GM19240 (cell line): ENCODE measurements around the gene FIGN.

Experiments used
- DNase-seq: peaks from one replicate; pipeline ENCODE4 v3.0.0; 2011; ENCODE audit warnings: low spot score; ENCODE audit not compliant: insufficient read length

Gene FIGN

GRCh38 chr2:163708265-163708664 is 27.5 kb downstream of the FIGN start:
- no peak for DNase-seq

- DNase-seq, result no peak
Observed at GRCh38 chr2:163703386-163703785, 32.4 kb downstream of the FIGN start.

- no peak for DNase-seq
Observed at GRCh38 chr2:163701399-163702195, 34.2 kb downstream of the FIGN start.

GRCh38 chr2:163698857-163699256 is 37.0 kb downstream of the FIGN start:
- DNase-seq, result no peak

- no peak for DNase-seq
Observed at GRCh38 chr2:163697846-163698637, 37.8 kb downstream of the FIGN start.

- no peak for DNase-seq
Observed at GRCh38 chr2:163697429-163697828, 38.4 kb downstream of the FIGN start.

- no peak for DNase-seq
Observed at GRCh38 chr2:163693484-163693883, 42.3 kb downstream of the FIGN start.

GRCh38 chr2:163692611-163693482 is 43.0 kb downstream of the FIGN start:
- no peak for DNase-seq

GRCh38 chr2:163692081-163692480 is 43.7 kb downstream of the FIGN start:
- no peak for DNase-seq

GRCh38 chr2:163690896-163691295 is 44.9 kb downstream of the FIGN start:
- no peak for DNase-seq

GRCh38 chr2:163687217-163687616 is 48.6 kb downstream of the FIGN start:
- DNase-seq, result no peak

- no peak for DNase-seq
Observed at GRCh38 chr2:163686289-163686688, 49.5 kb downstream of the FIGN start.

- no peak for DNase-seq
Observed at GRCh38 chr2:163682695-163683094, 53.1 kb downstream of the FIGN start.

- DNase-seq, result no peak
Observed at GRCh38 chr2:163681745-163682144, 54.1 kb downstream of the FIGN start.

GRCh38 chr2:163675388-163675787 is 60.4 kb downstream of the FIGN start:
- no peak for DNase-seq

- DNase-seq, result no peak
Observed at GRCh38 chr2:163673522-163673921, 62.3 kb downstream of the FIGN start.

GRCh38 chr2:163670929-163671328 is 64.9 kb downstream of the FIGN start:
- DNase-seq, result no peak

GRCh38 chr2:163669506-163669905 is 66.3 kb downstream of the FIGN start:
- no peak for DNase-seq

- no peak for DNase-seq
Observed at GRCh38 chr2:163667064-163667887, 68.5 kb downstream of the FIGN start.

- no peak for DNase-seq
Observed at GRCh38 chr2:163665817-163666216, 70.0 kb downstream of the FIGN start.

GRCh38 chr2:163665051-163665450 is 70.8 kb downstream of the FIGN start:
- no peak for DNase-seq
